PC-9 (cell line): ENCODE data around the gene SSR2.

Experiments
- CTCF ChIP-seq: fragments of 200-600 bp; sonication (generic); conservative IDR thresholded peaks from 2 replicates; pipeline ENCODE4 v1.6.1; 2017; ENCODE audit warnings: mixed run types, antibody characterized with exemption, mild to moderate bottlenecking, moderate library complexity
- EZH2 ChIP-seq: fragments of 200-600 bp; sonication (generic); IDR thresholded peaks from 2 replicates; pipeline ENCODE4 v1.8.0; 2017; ENCODE audit warnings: antibody characterized with exemption, low read depth

GRCh38 chr1:155969377-155969791 is 51.4 kb downstream of the SSR2 start:
- TF ChIP-seq CTCF (no peak), EZH2 (no peak)
